Measurements from ENCODE around the gene SLC22A4.

Gene SLC22A4

DNA sequence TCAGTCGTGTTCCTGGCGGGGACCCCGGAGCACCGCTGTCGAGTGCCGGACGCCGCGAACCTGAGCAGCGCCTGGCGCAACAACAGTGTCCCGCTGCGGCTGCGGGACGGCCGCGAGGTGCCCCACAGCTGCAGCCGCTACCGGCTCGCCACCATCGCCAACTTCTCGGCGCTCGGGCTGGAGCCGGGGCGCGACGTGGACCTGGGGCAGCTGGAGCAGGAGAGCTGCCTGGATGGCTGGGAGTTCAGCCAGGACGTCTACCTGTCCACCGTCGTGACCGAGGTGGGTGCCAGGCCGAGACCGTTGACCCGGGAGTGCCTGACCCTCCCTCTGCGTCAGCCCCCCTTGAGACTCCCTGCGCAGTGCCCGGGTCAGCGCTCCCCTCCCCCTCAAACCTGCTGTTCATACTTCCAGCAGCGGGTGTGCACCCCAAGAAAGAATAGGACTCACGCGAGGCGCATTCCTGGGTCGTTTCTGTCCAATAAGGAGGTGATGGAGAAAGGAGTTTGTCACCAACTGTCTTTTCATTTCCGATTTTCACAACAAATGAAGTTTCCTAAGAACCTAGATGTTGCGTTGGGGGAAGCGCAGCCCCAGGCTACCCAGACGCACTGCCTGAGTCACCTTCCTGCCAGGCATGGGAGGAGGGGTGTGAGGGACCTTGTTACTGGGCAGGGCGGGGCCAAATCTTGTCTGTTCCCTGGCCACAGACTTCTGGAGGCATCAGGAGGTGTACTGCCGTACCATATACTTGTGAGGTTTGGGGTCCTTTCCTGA lies 722 bp downstream of the SLC22A4 start:
- no peak for TF ChIP-seq CTCF (IDR thresholded peaks at IDR 0.05; ENCODE audit: low read depth, low read length)
- DNase-seq (ENCODE audit: extremely low read depth, low read depth): peak; percentile 38

- no peak for TF ChIP-seq CTCF (IDR thresholded peaks at IDR 0.05; ENCODE audit: low read depth, low read length)
- no peak for DNase-seq (ENCODE audit: extremely low read depth, low read depth)
Observed at GRCh38 chr5:132295505-132296411, 1.6 kb downstream of the SLC22A4 start.

- DNase-seq (ENCODE audit: extremely low read depth, low read depth): no peak
- no peak for TF ChIP-seq CTCF (IDR thresholded peaks at IDR 0.05; ENCODE audit: low read depth, low read length)
Observed at GRCh38 chr5:132296412-132297016, 2.3 kb downstream of the SLC22A4 start.

DNA sequence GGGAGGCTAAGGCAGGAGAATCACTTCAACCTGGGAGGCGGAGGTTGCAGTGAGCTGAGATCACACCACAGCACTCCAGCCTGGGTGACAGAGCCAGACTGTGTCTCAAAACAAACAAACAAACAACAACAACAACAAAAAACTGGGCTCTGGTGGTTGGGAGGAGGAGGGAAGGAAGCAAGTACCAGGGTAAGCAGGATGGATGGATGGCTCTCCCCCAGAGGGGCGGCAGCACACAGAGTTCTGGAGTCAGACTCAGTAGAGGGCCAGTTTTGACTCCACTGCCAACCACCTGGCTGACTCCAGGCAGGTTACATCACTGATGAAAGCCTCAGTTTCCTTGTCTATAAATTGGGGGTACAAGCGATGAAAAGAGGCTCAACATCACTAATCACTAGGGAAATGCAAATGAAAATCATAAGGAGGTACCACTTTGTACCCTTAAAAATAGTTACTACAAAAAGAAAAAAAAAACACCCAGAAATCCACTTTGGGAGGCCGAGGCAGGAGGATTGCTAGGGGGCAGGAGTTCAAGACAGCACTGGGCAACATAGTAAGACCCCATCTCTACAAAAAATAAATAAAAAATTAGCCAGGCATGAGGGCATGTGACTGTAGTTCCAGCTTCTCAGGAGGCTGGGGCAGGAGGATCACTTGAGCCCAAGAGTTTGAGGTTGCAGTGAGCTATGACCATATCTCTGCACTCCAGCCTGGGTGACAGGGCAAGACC lies 3.2 kb downstream of the SLC22A4 start:
- no peak for TF ChIP-seq CTCF (IDR thresholded peaks at IDR 0.05; ENCODE audit: low read depth, low read length)
- DNase-seq (ENCODE audit: extremely low read depth, low read depth): no peak

DNA sequence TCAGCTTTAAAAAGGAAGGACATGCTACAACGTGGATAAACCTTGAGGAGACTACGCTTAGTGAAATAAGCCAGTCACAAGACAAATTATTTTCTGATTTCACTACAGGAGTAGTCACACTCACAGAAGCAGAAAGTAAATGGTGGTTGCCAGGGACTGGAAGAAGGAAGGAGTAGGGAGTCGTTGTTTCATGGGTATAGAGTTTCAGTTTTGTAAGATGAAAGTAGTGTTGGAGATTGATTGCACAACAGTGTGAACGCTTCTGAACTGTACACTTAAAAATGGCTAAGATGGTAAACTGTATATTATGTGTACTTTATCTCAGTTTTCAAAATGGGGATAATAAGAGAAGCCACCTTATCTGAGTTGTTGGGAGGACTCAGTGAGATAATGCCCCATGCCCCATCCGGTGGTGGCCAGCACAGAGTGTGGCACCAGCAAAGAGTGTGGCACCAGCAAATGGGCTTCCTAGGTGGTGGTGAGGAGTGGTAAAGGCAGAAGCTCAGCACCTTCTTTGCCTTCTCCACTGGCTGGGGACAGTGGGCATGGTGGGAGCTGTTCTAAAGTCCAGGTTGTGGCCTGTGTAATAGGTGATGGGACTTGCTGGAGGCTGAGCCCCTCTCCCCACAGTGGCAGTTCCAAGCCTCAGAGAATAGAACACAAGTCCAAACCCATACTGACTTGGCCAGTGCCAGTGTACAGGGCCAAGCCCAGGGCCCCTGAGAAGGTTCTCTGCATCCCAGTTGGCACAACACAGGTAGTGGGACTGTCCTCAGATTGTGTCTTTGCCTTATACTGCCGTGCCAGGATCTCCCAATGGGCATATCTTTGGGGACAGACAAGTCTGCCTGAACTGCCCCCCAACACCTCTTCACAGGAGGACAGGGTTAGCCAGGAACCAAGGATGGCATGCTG lies 4.4 kb downstream of the SLC22A4 start:
- peak; percentile 24 for DNase-seq (ENCODE audit: extremely low read depth, low read depth)
- TF ChIP-seq CTCF (IDR thresholded peaks at IDR 0.05; ENCODE audit: low read depth, low read length): no peak

DNA sequence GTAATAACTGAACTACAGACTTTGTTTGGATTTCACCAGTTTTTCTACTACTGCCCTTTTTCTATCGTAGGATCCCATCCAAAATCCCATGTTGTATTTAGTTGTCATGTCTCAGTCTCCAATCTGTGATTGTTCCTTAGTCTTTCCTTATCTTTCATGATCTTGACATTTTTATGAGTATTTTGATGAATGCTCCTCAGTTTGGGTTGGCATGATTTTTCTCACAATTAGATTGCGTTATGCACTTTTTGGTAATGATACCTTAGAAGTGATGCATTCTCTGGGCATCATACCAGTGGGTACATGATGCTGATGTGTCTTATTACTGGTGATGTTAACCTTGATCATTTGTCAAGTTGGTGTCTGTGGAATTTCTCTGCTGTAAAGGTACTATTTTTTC lies 5.7 kb downstream of the SLC22A4 start:
- DNase-seq (ENCODE audit: extremely low read depth, low read depth): no peak
- no peak for TF ChIP-seq CTCF (IDR thresholded peaks at IDR 0.05; ENCODE audit: low read depth, low read length)

All from AG09319 (cell line).